DOHH2 (cell line): ENCODE results near the gene GGACT.

Experiments used
- H3F3A ChIP-seq: fragments of 200-600 bp; sonication (generic), shearing (Covaris generic); 2 replicates; pipeline ENCODE4 v1.6.0; 2016; ENCODE audit warnings: antibody characterized with exemption, mild to moderate bottlenecking; ENCODE audit not compliant: control insufficient read depth, insufficient read depth
- H3K27ac ChIP-seq: fragments of 200-600 bp; sonication (generic); 2 replicates; pipeline ENCODE4 v1.5.1; 2014; ENCODE audit warnings: low read depth, mild to moderate bottlenecking, low read length, moderate library complexity
- H3K27me3 ChIP-seq: fragments of 200-600 bp; sonication (generic); 2 replicates; pipeline ENCODE4 v1.6.1; 2014; ENCODE audit warnings: mild to moderate bottlenecking, low read length, mixed read lengths; ENCODE audit not compliant: control insufficient read depth
- H3K36me3 ChIP-seq: fragments of 200-600 bp; sonication (generic); 2 replicates; pipeline ENCODE4 v1.6.1; 2014; ENCODE audit warnings: mild to moderate bottlenecking, low read length, moderate library complexity, mixed read lengths; ENCODE audit not compliant: control insufficient read depth
- H3K4me1 ChIP-seq: fragments of 200-600 bp; sonication (generic); 2 replicates; pipeline ENCODE4 v1.6.1; 2014; ENCODE audit warnings: mild to moderate bottlenecking, low read length, mixed read lengths; ENCODE audit not compliant: control insufficient read depth
- H3K4me2 ChIP-seq: fragments of 200-600 bp; sonication (generic); 2 replicates; pipeline ENCODE4 v1.6.0; 2014; ENCODE audit warnings: mild to moderate bottlenecking, low read length, moderate library complexity
- H3K4me3 ChIP-seq: fragments of 200-600 bp; sonication (generic); 2 replicates; pipeline ENCODE4 v1.5.1; 2014; ENCODE audit warnings: mild to moderate bottlenecking, low read length, mixed read lengths
- H3K79me2 ChIP-seq: fragments of 200-600 bp; sonication (generic); 2 replicates; pipeline ENCODE4 v1.6.1; 2014; ENCODE audit warnings: mild to moderate bottlenecking, low read length, mixed read lengths; ENCODE audit not compliant: control insufficient read depth
- H3K9me2 ChIP-seq: fragments of 200-600 bp; sonication (generic); replicated peaks from 2 replicates; pipeline ENCODE4 v1.6.1; 2014; ENCODE audit warnings: mild to moderate bottlenecking, low read length, mixed read lengths; ENCODE audit not compliant: control insufficient read depth
- H3K9me3 ChIP-seq: fragments of 200-600 bp; sonication (generic); 2 replicates; pipeline ENCODE4 v1.6.1; 2014; ENCODE audit warnings: antibody characterized with exemption, low read length, mixed read lengths; ENCODE audit not compliant: control insufficient read depth, insufficient read depth
- H4K20me1 ChIP-seq: fragments of 200-600 bp; sonication (generic); 2 replicates; pipeline ENCODE4 v1.6.0; 2014; ENCODE audit warnings: low read depth, mild to moderate bottlenecking, antibody characterized with exemption, low read length, moderate library complexity; ENCODE audit not compliant: control insufficient read depth, insufficient read depth
- CTCF ChIP-seq: fragments of 200-600 bp; sonication (generic); IDR thresholded peaks from one replicate; pipeline ENCODE4 v1.5.1; 2014; ENCODE audit warnings: antibody characterized with exemption, mild to moderate bottlenecking, low read depth, low read length; ENCODE audit not compliant: poor library complexity, severe bottlenecking
- EZH2phosphoT487 ChIP-seq: fragments of 200-600 bp; sonication (generic); IDR thresholded peaks from 2 replicates; pipeline ENCODE4 v1.6.1; 2017; ENCODE audit warnings: borderline replicate concordance, mild to moderate bottlenecking, antibody characterized with exemption, low read length, moderate library complexity, mixed read lengths

Gene GGACT

GRCh38 chr13:100636441-100636840 is 47.9 kb upstream of the GGACT start:
- no peaks in the 10 kb centered on the region for H4K20me1 ChIP-seq
- TF ChIP-seq CTCF (no peak), EZH2phosphoT487 (no peak)
- no peak overlapping the region for H3K4me2 ChIP-seq
- no peak overlapping the region for H3K27ac ChIP-seq
- H3K27me3 ChIP-seq: no peaks in the 10 kb centered on the region
- H3K36me3 ChIP-seq: peaks cover 67% of the 10 kb centered on the region
- H3F3A ChIP-seq: no peaks in the 10 kb centered on the region
- H3K79me2 ChIP-seq: no peaks in the 10 kb centered on the region
- H3K9me3 ChIP-seq: no peaks in the 10 kb centered on the region
- no peak overlapping the region for H3K4me3 ChIP-seq
- H3K4me1 ChIP-seq: no peaks in the 10 kb centered on the region
- H3K9me2 ChIP-seq: no peaks in the 10 kb centered on the region

DNA sequence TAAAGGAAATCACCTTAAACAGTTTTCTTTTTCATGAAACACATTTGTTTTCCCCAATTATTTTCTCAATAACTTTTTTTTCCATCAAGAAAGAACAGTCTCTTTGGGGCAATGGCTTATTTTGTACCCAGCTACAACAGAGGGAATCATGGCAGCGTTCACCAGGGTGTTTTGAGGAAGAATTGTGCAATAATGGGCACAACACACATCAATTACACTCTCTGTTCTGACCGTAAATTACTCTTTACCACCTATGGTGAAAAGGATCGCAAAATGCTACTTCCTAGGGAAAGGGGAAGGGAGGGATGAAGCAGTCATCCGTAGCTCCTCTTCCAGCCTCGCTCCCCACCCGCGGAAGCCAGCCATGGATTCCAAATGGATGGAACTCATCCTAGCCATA is 47.4 kb upstream of the GGACT start:
- no peak overlapping the region for H3K27ac ChIP-seq

GRCh38 chr13:100634696-100635095 is 46.1 kb upstream of the GGACT start:
- no peak overlapping the region for H3K4me3 ChIP-seq
- peaks cover 75% of the 10 kb centered on the region for H3K36me3 ChIP-seq
- no peaks in the 10 kb centered on the region for H3K79me2 ChIP-seq

More for the DNA sequence above, 47.4 kb upstream of the GGACT start:
- TF ChIP-seq EZH2phosphoT487 (no peak), CTCF (no peak)
- no peaks in the 10 kb centered on the region for H4K20me1 ChIP-seq
- no peaks in the 10 kb centered on the region for H3F3A ChIP-seq
- no peaks in the 10 kb centered on the region for H3K79me2 ChIP-seq
- no peaks in the 10 kb centered on the region for H3K4me1 ChIP-seq
- no peak overlapping the region for H3K4me3 ChIP-seq
- no peaks in the 10 kb centered on the region for H3K27me3 ChIP-seq
- no peak overlapping the region for H3K4me2 ChIP-seq
- no peaks in the 10 kb centered on the region for H3K9me3 ChIP-seq
- H3K9me2 ChIP-seq: no peaks in the 10 kb centered on the region
- H3K36me3 ChIP-seq: peaks cover 67% of the 10 kb centered on the region

More at GRCh38 chr13:100634696-100635095, 46.1 kb upstream of the GGACT start:
- H3K27ac ChIP-seq: no peak overlapping the region
- TF ChIP-seq EZH2phosphoT487 (no peak), CTCF (no peak)
- no peaks in the 10 kb centered on the region for H3K9me3 ChIP-seq
- no peak overlapping the region for H3K4me2 ChIP-seq
- H3K27me3 ChIP-seq: no peaks in the 10 kb centered on the region
- H3K4me1 ChIP-seq: no peaks in the 10 kb centered on the region
- H3F3A ChIP-seq: no peaks in the 10 kb centered on the region
- H4K20me1 ChIP-seq: no peaks in the 10 kb centered on the region
- no peaks in the 10 kb centered on the region for H3K9me2 ChIP-seq
